Measurements from ENCODE around the gene NEDD4L.

DNA sequence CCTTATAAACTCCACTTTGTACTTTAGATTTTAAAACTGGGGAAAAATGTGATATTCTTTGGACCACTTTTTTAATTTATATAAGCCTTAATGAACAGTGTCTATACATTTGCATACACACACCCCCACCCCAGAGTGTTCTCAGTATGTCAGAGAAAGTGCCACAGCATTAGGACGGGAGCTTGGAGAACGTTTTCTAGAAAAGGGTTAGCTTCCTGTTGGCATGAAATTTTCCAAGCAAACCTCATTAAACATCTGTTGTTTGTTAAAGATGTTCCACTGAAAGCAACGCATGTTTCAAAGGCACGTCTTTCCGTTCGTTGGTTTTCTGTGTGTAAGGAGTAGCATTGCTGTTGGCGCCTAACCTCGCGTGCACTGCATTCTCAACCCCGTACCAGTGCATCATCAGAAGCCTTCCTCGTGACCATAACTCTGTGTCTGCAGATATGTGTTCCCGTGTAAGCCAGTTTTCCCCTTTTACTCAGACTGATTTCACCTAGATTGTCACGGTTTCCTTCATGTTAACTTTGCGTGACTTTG lies 356.4 kb downstream of the NEDD4L start:
- TF ChIP-seq ZNF274 (IDR thresholded peaks at IDR 0.05; ENCODE audit: low read depth, low read length): no peak
- no peak for TF ChIP-seq YY1 (IDR thresholded peaks at IDR 0.05; ENCODE audit: insufficient read depth, insufficient read length)
- no peak for TF ChIP-seq SUZ12 (IDR thresholded peaks at IDR 0.05; ENCODE audit: extremely low read depth, insufficient read depth, insufficient read length)

Measured in NT2/D1 (cell line).